Activated CD4-positive, CD25-positive, alpha-beta regulatory T cell (primary cell): ENCODE data around the gene ANTKMT.
"Not testable (repeated sequence)": the region's sequence is repeated elsewhere in the genome, so short reads cannot be mapped to it uniquely, and the experiment has no call there.

Experiments
- DNase-seq, 4 experiments: peaks; one replicate each; lab custom pipeline; 2025; lab: John Stamatoyannopoulos, UW

The ANTKMT gene

DNA sequence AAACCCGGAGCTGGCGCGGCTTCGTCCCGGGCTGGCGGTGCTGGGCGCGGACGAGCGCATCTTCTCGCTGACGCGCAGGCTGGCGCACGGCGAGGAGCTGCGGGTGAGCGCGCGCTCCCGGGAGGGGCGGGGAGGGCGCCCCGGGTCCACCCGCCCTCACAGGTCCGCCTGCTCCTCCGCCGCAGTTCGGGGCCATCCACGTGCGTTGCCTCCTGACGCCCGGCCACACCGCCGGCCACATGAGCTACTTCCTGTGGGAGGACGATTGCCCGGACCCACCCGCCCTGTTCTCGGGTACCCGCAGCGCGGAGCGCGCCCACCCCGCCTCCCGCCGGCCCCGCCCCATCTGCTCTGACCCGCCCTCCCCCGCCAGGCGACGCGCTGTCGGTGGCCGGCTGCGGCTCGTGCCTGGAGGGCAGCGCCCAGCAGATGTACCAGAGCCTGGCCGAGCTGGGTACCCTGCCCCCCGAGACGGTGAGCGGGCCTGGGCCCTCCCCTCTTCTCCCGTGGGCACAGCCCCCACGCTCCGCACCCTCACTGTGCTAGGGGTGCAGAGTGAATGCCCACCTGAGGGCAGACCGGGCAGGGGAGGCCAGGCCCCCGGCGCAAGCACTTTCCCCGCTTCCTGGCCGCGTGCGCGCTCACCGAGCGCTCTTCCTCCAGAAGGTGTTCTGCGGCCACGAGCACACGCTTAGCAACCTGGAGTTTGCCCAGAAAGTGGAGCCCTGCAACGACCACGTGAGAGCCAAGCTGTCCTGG is 7.4 kb downstream of the ANTKMT start:
- DNase-seq = peak in 2 of 4 experiments; percentile 36 to 38

DNA sequence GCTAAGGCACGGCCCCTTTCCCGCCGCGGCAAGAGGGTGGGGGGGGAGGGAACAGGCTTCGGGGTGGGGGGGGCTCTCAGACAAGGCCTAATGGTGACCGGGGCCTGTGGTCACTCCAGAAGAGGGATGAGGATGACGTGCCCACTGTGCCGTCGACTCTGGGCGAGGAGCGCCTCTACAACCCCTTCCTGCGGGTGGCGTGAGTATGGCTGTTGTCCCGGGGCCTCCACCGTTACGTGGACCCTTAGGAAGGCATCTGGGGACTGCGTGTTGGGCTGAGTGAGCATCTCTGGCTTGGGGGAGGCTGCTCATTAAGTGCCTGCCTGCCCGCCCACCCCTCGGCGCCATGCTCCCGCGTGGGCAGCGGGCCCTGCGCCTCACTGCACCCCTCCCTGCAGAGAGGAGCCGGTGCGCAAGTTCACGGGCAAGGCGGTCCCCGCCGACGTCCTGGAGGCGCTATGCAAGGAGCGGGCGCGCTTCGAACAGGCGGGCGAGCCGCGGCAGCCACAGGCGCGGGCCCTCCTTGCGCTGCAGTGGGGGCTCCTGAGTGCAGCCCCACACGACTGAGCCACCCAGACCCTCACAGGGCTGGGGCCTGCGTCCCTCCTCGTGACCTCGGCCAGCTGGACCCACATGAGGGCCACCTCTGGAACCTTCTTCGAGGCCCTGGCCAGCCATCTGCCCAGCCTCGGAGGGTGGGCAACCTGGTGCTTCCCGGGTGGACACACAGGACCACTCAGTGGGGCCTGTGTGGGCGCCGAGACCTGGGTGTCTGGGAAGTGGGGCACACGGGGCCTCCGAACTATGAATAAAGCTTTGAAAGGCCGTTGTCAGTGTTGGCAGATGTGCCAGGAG is 8.2 kb downstream of the ANTKMT start:
- no peak for DNase-seq

DNA sequence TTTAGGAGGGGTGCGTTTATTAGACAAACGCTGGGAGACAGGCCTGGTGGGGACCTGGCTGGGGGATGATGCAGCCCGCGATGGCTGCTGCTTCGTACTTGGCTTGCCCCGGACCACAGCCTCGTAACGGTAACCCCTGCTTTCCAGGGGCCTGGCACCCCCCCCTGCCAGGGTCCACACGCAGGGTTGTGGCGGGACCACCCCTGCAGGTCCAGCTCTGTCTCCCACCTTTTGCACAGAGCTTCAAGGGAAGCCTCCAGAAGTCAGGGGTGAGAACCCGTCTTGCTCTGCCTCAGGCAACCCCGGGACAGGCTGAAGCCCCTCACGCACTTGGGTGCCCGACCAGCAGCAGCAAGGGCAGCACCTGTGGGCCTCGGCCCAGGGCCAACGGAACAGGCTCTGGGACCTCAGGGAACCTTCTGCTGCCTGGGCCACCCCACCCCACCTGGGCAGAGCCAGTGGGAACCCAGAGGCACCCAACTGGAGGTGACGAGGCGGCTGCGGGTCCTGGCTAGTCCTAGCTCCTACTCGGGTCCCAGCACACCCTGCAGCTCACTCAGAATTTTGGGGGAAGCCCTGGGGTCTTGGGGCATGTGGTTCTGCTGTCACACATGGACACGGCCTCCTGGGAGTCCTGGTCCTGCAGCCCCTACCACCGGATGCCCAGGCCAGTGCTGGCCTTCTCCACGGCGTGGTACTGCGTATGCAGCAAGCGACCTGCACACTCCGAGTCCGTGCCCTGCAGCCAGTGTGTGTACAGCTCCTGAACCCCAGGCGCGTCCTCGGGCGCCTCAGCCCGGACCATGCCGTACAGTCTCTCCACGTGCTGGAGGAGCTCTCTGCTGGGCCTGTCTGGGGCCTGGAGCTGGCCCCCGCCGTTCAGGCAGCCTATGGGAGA is 9.1 kb downstream of the ANTKMT start:
- no peak for DNase-seq

DNA sequence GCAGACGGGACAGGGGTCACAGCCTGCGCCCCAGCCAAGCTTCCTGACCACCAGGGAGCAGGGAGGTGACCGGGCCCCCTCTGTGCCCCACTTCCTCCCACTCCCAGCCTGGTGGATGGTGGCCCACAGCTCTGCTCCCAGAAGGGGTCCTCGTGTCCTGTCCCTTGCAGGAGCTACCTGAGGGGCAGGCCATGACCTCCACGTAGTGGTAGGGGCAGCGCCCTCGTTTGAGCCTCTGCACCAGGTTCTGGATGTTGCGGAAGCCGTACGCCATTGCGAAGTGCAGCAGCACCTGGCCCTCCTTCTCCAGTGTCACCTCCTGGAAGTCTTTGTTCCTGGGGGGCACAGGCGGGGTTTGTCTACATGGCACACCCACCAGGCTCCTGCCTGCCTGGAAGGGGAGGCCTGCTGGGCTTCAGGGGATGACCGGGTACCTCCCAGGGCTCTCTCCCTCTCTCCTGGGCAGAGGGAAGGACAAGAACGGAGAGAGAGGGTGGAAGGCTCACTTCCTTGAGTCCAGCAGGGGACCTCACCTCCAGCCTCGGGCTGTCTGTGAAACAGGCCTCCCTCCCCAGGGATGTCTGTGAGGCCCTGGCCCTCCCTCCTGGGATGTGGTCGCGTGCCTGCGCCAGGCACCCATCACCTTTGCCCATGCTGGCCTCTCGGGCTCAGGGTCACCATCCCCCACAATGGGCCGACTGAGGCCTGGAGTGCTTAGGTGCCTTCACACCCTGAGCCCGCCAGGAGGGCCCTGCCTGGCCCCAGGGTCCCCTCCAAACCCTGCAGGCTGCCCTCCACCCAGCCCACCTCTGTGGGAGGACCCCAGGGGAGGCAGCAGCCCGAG is 9.9 kb downstream of the ANTKMT start:
- DNase-seq = no peak

DNA sequence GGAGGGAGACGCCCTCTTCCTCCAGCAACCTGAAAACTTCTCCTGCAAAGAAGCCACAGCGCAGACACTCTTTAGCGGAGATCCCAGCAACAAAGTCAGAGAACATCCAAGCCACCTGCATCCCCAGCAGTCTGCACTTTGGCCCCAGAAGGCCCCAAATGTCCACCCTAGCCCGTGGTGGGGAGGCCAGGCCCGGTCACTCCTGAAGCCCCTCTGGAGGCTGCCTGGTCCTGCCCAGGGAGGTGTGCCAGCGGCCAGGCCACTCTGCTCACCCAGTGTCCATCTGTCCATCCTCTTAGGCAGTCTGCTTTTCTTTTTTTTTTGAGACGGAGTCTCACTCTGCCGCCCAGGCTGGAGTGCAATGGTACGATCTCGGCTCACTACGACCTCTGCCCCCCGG is 11.4 kb downstream of the ANTKMT start:
- DNase-seq = no peak

DNA sequence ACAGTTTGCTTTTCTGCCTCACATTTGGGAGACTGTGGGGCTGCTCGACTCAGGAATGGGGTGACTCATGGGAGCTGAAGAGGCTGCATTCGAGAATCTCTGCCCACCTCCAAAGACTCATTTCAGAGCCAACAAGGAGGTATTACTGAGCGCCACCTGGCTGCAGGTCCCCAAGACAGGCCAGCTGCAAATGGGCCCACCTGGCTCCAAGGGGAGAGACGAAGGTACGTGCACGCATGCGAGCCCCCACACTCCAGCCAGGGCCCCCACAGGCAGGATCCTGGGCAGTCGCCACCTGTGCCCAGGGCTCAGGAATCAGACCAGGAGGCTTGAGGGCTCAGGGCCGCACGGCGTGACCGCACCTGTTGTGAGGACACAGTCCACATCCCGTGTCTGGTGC is 12.0 kb downstream of the ANTKMT start:
- DNase-seq = no peak

DNA sequence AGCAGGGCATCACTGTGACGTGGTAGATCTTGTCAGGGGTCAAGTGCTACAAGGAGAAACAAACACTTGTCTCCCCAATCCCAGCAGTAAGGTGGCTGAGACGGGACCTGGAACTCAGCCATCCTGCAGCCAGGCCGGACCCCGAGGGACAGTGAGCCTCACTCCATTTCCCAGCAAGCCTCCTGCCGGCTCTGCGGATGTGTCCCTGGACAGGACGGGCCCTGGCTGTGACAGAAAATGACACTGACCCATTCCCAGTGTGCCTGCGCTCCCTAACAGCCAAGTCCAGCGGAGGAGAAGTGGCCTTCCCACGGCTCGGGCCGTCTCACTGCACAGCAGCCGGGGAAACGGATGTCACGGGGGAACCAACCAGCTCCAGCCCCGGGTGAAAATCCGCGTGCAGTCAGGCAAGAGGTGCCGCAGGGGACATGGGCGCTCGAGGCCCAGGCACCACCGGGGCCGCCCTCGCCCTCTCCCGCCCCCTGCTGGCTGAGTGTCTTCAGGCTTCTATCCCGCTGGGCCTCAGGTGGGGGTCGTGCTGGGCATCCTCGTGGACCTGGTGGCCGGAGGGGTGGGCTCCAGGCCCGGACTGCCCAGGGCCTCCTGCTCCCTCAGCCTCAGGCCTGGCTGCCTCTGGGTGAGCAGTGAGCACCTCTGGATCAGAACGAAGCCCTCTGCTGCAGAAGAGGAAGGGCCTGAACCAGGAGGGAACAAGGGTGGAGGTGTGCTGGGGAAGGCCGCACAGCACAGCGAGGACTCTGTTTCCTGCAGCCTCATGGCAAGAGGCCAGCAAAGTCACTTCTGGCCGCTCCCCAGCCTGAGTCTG is 12.6 kb downstream of the ANTKMT start:
- DNase-seq = peak in 1 of 4 experiments; percentile 22

DNA sequence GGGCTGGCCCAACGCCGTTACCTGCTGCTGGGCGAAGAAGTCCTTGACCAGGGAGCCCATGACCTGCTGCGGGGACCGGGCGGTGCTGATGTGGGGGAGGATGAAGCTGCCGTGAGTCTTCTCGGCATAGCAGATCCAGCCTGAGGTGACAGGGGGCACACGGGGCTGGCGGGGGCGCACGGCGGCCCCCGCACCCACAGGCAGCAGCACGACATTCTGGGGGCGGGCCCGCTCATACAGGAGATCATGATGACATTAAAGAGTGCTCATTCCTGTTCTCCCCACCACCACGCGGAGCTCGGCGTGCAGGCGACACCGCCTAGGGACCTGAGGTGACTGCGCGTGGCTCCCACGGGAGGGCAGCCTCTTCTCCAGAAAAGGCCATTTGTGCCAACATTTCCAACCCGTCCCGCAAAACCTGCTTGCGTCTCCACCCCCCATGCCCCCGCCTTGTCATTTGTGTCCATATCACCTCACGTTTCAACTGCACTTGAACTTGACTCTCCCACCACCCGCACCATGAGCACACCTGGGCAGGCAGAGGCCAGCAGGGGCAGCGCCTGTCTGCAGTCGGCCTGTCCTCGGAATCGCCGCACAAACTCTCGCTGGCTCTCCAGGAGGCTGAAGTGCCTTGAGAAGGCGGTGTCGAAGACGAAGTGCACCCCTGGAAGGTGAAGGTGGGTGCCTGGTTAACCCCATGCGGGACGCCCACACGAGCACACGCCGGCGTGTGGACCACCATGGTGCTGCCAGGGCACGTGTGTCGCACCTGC is 13.4 kb downstream of the ANTKMT start:
- DNase-seq = no peak

DNA sequence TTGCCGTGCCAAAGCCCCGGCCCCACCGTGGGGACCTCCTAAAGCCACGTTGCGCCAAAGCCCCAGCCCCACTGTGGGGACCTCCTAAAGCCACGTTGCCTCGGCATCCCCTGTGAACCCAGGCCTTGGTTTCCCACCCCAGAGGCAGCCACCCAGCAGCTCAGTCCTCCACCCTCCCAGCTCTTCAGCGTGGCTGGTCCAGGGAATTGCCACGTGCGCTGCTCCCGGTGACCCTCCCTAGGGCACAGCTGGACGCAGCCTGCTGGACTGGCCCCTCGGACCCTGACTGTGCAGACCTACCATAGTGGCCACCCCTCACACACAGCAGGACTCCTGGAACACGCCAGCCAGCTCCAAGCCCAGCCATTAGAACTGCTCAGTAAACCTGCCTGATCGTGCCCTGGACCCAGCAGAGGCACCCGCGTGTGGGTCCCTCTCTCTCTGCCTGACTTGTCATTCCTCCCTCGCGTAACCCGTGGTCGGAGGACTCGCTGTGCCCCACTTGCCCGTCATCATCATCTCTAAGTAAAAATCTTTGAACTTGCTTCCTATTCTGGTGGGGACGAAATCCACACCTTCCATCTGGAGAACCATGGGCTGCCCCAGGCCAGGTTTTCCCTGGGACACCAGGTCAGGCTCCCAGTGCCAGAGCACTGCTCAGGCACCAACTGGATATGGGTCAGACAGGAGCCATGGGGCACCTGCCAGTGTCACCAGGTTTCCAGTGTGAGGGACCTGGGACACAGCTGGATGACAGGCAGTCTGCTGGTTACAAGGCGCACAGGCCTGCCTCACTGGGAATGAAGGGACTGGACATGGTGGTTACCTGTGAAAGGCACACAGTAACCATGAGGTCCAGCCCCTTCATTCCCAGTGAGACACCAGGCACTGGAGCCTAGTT is 14.3 kb downstream of the ANTKMT start:
- no peak for DNase-seq

DNA sequence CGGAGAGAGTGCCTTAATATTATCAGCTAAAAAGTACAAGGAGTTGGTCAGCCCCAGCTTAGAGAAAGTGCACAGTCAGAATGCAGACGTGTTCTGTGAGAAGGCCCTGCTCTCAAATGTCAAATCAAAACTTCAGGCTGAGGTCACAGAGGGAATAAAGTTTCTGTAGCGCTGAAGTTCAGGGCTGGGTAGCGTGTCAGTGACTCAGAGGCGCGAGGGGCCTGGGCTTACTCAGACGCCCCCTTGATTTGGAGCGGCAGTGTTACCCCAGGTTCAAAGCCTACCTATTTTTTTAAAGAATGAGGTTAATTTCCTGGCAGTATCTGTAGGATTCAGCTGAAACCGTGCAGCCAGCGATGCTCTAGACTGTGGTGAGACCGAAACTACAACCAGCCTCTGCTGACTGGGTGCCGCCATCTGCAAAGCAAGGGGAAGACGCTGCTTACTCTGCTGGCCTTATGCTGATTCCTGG is 15.1 kb downstream of the ANTKMT start:
- DNase-seq = peak in 1 of 4 experiments; percentile 25

DNA sequence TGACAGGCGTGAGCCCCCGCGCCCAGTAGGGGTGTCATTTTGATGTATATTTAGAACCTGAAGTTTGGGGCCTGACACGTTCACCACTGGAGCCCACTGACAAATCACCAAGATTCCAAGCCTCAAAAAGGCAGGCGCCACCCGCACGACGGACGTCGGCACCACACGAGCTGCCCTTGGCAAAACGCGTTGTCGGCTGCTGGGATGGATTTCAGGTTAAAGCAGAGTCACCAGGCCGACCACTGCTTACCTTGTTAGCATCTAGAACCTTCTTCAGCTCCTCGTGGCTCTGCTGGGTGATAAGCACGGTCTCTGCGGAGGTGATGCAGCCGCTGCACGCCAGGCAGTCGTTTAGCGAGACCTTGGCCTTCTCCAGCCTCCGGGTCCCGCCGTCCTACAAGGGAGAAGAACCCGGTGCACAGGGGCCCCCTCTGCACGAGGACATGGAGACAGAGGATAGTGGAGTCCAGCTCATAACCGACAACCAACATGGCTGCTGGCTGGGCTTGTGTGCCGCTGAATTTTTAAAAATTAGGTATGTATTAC is 16.1 kb downstream of the ANTKMT start:
- DNase-seq = no peak

DNA sequence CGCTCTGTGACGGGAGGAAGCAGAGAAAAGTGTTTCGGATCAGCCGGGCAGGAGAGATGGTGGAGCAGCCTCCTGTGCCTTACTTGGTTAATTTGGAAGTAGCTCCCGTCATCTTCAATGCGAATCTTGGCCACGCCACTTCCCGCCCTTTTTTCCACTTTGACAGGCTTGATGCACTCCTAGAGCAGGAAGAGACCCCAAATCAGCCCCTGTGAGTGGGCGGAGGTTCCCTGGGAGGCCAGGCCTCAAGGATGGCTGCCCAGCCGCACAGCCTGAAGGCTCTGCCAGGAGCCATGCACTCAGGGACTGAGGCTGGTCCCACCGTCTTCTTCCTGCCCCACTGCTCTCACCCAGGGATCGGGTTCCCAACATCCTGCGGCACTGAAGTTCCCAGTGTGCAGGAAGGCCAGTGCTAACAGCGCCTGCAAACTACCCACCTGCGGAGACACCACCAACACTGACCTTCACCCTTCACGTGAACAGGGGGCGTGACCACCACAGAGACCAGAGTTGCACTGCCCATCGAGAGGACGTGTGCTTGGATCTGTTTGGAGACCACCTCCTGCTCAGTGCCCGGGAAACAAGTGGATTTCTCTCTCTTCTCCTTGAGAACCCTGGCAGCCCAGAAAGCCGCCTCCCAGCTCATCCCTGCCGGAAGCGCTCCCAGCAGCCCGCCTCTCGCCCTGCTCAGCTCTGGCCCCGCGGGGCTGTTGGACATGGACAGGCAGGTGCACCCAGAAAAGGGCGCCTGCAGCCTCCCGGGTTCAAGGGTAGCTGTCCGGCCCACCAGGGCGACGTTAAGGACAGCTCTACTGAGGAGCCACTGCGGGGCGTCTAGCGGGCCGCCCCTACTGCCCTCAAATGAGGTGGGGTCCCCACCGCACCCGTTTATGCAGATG is 18.9 kb downstream of the ANTKMT start:
- DNase-seq = no peak

DNA sequence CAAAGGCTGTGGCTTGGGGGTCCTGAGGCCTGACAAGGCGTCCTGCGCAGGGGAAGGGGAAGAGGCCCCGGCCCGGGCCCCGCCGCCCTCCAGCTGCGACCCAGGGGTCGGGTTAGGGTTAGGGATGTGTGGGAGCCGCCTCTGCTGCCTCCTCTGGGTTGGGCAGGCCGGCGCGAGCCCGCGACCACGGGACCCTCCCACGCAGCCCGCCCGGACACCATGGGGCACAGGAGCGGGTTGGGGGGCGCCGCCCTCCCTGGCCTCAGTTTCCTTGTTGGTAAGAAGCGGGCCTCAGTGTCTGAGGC is 19.5 kb downstream of the ANTKMT start:
- DNase-seq = no peak

DNA sequence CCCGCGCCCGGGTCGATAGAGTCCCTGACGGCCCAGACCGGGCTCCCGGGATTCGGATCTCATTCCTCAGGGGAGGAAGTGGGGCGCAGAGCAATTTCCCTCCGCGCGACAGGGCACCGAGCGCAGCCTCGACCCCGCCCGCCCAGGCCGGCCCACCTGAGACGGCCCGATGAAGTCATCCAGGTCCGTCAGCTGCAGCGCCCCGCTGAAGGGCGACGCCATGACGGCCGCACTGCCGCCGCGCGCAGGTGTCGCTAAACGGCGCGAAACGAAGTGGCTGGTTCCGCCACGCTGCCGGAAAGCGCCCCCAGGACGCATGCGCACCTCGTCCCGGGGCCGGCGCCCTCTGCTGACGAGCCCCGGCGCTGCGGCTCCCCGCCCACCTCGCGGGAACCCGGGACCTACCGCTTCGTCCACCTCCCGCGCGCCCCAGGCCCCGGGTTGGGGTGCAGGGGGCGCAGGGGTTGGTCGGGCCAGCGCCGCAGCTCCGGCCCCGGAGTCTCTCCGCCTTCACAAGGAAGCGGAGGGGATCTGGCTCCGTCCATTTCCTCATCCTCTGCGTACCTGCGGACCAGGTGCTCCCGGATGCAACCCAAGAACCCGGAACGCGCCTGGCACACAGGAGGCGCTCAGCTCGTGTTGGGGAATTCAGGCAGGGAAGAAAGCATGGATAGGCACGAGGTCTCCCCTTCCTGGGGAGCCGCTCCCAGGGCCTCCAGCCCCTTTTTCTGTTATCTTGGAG is 20.0 kb downstream of the ANTKMT start, which contains the start of gene CIAO3:
CIAO3 (minus strand) TSS at position 234 of the 742 bp plus-strand sequence; CDS start at position 222, 12 bp downstream.
- peak; percentile 83 to 87 (median 85) for DNase-seq

DNA sequence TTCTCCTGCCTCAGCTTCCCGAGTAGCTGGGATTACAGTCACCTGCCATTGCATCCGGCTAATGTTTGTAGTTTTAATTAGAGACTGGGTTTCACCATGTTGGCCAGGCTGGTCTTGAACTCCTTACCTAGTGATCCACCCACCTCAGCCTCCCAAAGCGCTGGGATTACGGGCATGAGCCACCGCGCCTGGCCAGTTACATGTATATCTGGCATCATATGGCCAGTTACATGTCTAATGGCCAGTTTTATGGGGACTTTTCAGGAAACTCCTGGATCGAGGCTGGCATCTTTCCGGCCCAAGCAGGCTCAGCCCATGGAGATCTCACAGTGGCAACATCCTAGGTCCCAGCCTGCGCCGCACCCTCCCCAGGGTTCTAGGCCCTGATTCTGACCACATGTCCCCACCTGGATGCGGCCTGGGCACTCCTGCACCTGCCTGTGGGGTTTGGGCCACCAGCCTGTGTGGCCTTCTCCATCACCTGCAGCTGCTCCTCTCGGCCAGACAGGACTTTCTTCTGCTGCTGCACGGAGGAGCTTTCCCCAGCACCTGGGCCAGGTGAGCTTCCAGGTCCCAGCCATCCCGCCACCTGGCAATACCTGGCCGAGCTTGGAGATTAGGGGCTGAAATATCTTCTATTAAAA is 21.2 kb downstream of the ANTKMT start:
- no peak for DNase-seq

DNA sequence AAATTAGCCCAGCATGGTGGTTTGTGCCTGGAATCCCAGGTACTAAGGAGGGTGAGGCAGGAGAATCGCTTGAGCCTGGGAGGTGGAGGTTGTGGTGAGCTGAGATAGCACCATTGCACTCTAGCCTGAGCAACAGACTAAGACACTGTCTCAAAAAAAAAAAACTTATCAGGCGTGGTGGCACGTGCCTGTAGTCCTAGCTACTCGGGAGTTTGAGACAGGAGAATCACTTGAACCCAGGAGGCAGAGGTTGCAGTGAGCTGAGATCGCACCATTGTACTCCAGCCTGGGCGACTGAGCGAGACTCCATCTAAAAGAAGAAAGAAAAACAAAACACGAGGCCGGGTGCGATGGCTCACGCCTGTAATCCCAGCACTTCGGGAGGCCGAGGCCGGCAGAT is 21.9 kb downstream of the ANTKMT start:
- DNase-seq = not testable (repeated sequence)
